NCI-H1092 (cell line): ENCODE results near the gene RNLS.

ENCODE experiments used
- DNase-seq: peaks from one replicate; lab custom pipeline; 2025; lab: John Stamatoyannopoulos, UW

RNLS gene

GRCh38 chr10:88230251-88230650, 352.9 kb downstream of the RNLS start:
- DNase-seq = no peak

- no peak for DNase-seq
Measured at GRCh38 chr10:88228130-88228529, 355.0 kb downstream of the RNLS start.

GRCh38 chr10:88227342-88228018, 355.6 kb downstream of the RNLS start:
- DNase-seq = no peak

GRCh38 chr10:88226891-88227290, 356.2 kb downstream of the RNLS start:
- no peak for DNase-seq

- DNase-seq = no peak
Measured at GRCh38 chr10:88226071-88226659, 357.0 kb downstream of the RNLS start.
